Fibroblast of lung (primary cell): ENCODE measurements around the gene ZNF324B. TPM values are rescaled to one million over a fixed set of nuclear protein-coding genes. Genes with fewer than 3 reads are reported as not detected.

ENCODE experiments used
- DNase-seq, 2 donors: peaks; one replicate each; pipeline versions ENCODE4 v3.0.0 to v3.0.0-alpha.2; 2010; ENCODE audit warnings: low read depth in 2 of 2
- H2AFZ ChIP-seq: 2 replicates; pipeline ENCODE4 v1.5.1; 2012; ENCODE audit warnings: low read length, control low read depth, inconsistent platforms
- H3K27ac ChIP-seq: 2 replicates; pipeline ENCODE4 v1.5.1; 2011; ENCODE audit warnings: low read length, control low read depth; ENCODE audit not compliant: insufficient read depth
- H3K27me3 ChIP-seq: 2 replicates; pipeline ENCODE4 v1.5.1; 2011; ENCODE audit warnings: mild to moderate bottlenecking, low read length; ENCODE audit not compliant: control insufficient read depth, insufficient read depth
- H3K36me3 ChIP-seq: 2 replicates; pipeline ENCODE4 v1.5.1; 2011; ENCODE audit warnings: low read length; ENCODE audit not compliant: control insufficient read depth, insufficient read depth
- H3K4me1 ChIP-seq: 2 replicates; pipeline ENCODE4 v1.5.1; 2011; ENCODE audit warnings: low read length; ENCODE audit not compliant: control insufficient read depth, insufficient read depth; ENCODE audit errors: extremely low read depth
- H3K4me2 ChIP-seq: 2 replicates; pipeline ENCODE4 v1.5.1; 2011; ENCODE audit warnings: low read length, control low read depth; ENCODE audit not compliant: insufficient read depth; ENCODE audit errors: extremely low read depth
- H3K4me3 ChIP-seq, 4 experiments: fragments of 200-600 bp in 1 of 4; sonication (generic) in 1 of 4; replicated peaks in 1 of 4; 2 replicates each; pipeline ENCODE4 v1.5.1; 2011 to 2016; ENCODE audit warnings: low read length in 4 of 4, low read depth in 3 of 4, mild to moderate bottlenecking in 3 of 4, control low read depth in 2 of 4, inconsistent platforms in 1 of 4, mixed read lengths in 1 of 4; ENCODE audit not compliant: insufficient read depth in 1 of 4; ENCODE audit errors: control extremely low read depth in 1 of 4
- H3K79me2 ChIP-seq: 2 replicates; pipeline ENCODE4 v1.5.1; 2012; ENCODE audit warnings: mild to moderate bottlenecking, low read length, inconsistent platforms; ENCODE audit not compliant: control insufficient read depth, insufficient read depth
- H3K9ac ChIP-seq: 2 replicates; pipeline ENCODE4 v1.5.1; 2011; ENCODE audit warnings: mild to moderate bottlenecking, low read length, control low read depth; ENCODE audit not compliant: insufficient read depth
- H3K9me3 ChIP-seq: 2 replicates; pipeline ENCODE4 v1.5.1; 2012; ENCODE audit warnings: low read depth, low read length; ENCODE audit not compliant: control insufficient read depth, insufficient read depth
- H4K20me1 ChIP-seq: 2 replicates; pipeline ENCODE4 v1.5.1; 2011; ENCODE audit warnings: low read length; ENCODE audit not compliant: control insufficient read depth, insufficient read depth; ENCODE audit errors: extremely low read depth
- EZH2 ChIP-seq: IDR thresholded peaks from 2 replicates; pipeline ENCODE4 v1.5.1; 2012; ENCODE audit warnings: low read length, control low read depth, mild to moderate bottlenecking; ENCODE audit errors: missing control alignments
- polyA plus RNA-seq, 2 donors: library from polyadenylated mRNA; depleted of rRNA in 1 of 2; stranded (reverse) in 1 of 2; unstranded in 1 of 2; fragments of >200 nt; gene quantifications; 2 replicates each; pipeline ENCODE4 v1.2.1, GENCODE V29; 2011 to 2012; ENCODE audit warnings: missing spikeins in 1 of 2
- total RNA-seq: library from RNA; depleted of rRNA; stranded (reverse); fragments of >200 nt; gene quantifications from 2 replicates; pipeline ENCODE4 v1.2.1, GENCODE V29; 2014
- TF ChIP-seq, protein P1 (sequence below), 2 donors: IDR thresholded peaks in 1 of 2; conservative IDR thresholded peaks in 1 of 2; 1 replicate in 1 of 2; 2 replicates in 1 of 2; pipeline ENCODE4 v1.5.1; 2011 to 2012; ENCODE audit warnings: low read length in 2 of 2, control low read depth in 1 of 2, inconsistent platforms in 1 of 2, low read depth in 1 of 2, mild to moderate bottlenecking in 1 of 2

The ZNF324B gene
- total and polyA plus RNA-seq, 2 donors (not counting 1 experiment from before 2014, with no cell fraction given) = 2.1 to 8.9 TPM

- TF ChIP-seq, protein P1, sequence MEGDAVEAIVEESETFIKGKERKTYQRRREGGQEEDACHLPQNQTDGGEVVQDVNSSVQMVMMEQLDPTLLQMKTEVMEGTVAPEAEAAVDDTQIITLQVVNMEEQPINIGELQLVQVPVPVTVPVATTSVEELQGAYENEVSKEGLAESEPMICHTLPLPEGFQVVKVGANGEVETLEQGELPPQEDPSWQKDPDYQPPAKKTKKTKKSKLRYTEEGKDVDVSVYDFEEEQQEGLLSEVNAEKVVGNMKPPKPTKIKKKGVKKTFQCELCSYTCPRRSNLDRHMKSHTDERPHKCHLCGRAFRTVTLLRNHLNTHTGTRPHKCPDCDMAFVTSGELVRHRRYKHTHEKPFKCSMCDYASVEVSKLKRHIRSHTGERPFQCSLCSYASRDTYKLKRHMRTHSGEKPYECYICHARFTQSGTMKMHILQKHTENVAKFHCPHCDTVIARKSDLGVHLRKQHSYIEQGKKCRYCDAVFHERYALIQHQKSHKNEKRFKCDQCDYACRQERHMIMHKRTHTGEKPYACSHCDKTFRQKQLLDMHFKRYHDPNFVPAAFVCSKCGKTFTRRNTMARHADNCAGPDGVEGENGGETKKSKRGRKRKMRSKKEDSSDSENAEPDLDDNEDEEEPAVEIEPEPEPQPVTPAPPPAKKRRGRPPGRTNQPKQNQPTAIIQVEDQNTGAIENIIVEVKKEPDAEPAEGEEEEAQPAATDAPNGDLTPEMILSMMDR (conservative IDR thresholded peaks at IDR 0.05 in 1 of 2, IDR thresholded peaks at IDR 0.05 in 1 of 2; ENCODE audit: low read depth in 1 of 2, low read length in 2 of 2) = peak; percentile 43 to 47
- no peak for TF ChIP-seq EZH2
- no peaks in the 10 kb centered on the region for H3K79me2 ChIP-seq
- H4K20me1 ChIP-seq = no peaks in the 10 kb centered on the region
- peak overlapping the region; percentile 53 for H3K9ac ChIP-seq
- H3K4me2 ChIP-seq = peak overlapping the region; percentile 100
- no peaks in the 10 kb centered on the region for H3K9me3 ChIP-seq
- H2AFZ ChIP-seq = peak overlapping the region; percentile 96
- H3K4me3 ChIP-seq = peak overlapping the region; percentile 69 to 82 (median 77)
- peak overlapping the region; percentile 72 for H3K27ac ChIP-seq
- H3K4me1 ChIP-seq = peaks cover 5% of the 10 kb centered on the region
- peak; percentile 97 to 99 for DNase-seq
- no peaks in the 10 kb centered on the region for H3K36me3 ChIP-seq
- H3K27me3 ChIP-seq = no peaks in the 10 kb centered on the region
Observed at GRCh38 chr19:58499021-58499927, 47.9 kb downstream of the ZNF324B start.

DNA sequence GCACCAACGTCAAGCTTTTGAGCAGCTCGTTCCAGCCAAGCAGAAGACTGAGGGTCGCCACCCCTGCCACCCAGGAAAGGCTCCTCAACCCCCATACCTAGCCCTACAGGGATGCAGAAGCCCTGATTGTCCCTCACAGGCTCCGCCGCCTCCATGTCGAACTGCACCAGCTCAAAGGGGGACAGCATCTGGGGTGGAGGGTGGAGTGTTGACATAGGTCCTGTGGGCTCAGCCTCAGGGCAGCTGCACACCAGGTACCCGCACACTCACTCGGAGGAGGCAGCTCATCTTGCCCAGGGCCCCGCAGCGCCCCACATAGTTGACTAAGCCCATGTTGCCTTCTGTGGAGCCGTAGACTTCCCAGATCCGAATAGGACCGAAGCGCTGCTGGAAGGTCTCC is 48.8 kb downstream of the ZNF324B start:
- peak overlapping the region in 2 of 4 experiments; percentile 69 to 82 for H3K4me3 ChIP-seq
- no peak for TF ChIP-seq EZH2
- TF ChIP-seq, protein P1 (conservative IDR thresholded peaks at IDR 0.05 in 1 of 2, IDR thresholded peaks at IDR 0.05 in 1 of 2; ENCODE audit: low read depth in 1 of 2, low read length in 2 of 2) = no peak
- DNase-seq = no peak
- H2AFZ ChIP-seq = no peak overlapping the region
- H3K9me3 ChIP-seq = no peaks in the 10 kb centered on the region
- H3K27me3 ChIP-seq = no peaks in the 10 kb centered on the region
- peak overlapping the region; percentile 100 for H3K4me2 ChIP-seq
- no peak overlapping the region for H3K9ac ChIP-seq
- H3K79me2 ChIP-seq = no peaks in the 10 kb centered on the region
- no peak overlapping the region for H3K27ac ChIP-seq
- peaks cover 5% of the 10 kb centered on the region for H3K4me1 ChIP-seq
- H3K36me3 ChIP-seq = no peaks in the 10 kb centered on the region
- no peaks in the 10 kb centered on the region for H4K20me1 ChIP-seq

Other genes starting within 250 kb of the ZNF324B start
- gene ZNF544, start 222.7 kb upstream of the ZNF324B start, total RNA-seq = 34.4 and 40.8 TPM in 2 replicates
- gene ZNF544, start 222.7 kb upstream of the ZNF324B start, polyA plus RNA-seq = 17.6 and 22.0 TPM in 2 replicates
- 4.9 and 5.6 TPM in 2 replicates for gene ZNF8, start 172.7 kb upstream of the ZNF324B start, total RNA-seq
- gene ZNF8, start 172.7 kb upstream of the ZNF324B start, polyA plus RNA-seq = 2.3 and 2.6 TPM in 2 replicates
- gene ERVK3-1, start 146.2 kb upstream of the ZNF324B start, total RNA-seq = 20.0 and 25.6 TPM in 2 replicates
- gene ERVK3-1, start 146.2 kb upstream of the ZNF324B start, polyA plus RNA-seq = 36.6 and 44.7 TPM in 2 replicates
- gene ZSCAN22, start 124.6 kb upstream of the ZNF324B start, total RNA-seq = 2.3 and 3.0 TPM in 2 replicates
- 2.8 and 3.0 TPM in 2 replicates for gene ZSCAN22, start 124.6 kb upstream of the ZNF324B start, polyA plus RNA-seq
- 3.3 and 12.6 TPM in 2 replicates for gene A1BG, start 98.1 kb upstream of the ZNF324B start, total RNA-seq
- gene A1BG, start 98.1 kb upstream of the ZNF324B start, polyA plus RNA-seq = 5.0 and 8.3 TPM in 2 replicates
- 1.5 and 2.5 TPM in 2 replicates for gene ZNF497, start 88.9 kb upstream of the ZNF324B start, total RNA-seq
- gene ZNF497, start 88.9 kb upstream of the ZNF324B start, polyA plus RNA-seq = 0.03 and 0.05 TPM in 2 replicates
- 1.5 and 1.8 TPM in 2 replicates for gene ZNF837, start 70.6 kb upstream of the ZNF324B start, total RNA-seq
- gene ZNF837, start 70.6 kb upstream of the ZNF324B start, polyA plus RNA-seq = 0.18 and 0.27 TPM in 2 replicates
- gene RPS5, start 64.4 kb upstream of the ZNF324B start, total RNA-seq = 2,126 and 2,800 TPM in 2 replicates
- 1,173 and 1,532 TPM in 2 replicates for gene RPS5, start 64.4 kb upstream of the ZNF324B start, polyA plus RNA-seq
- gene RNF225, start 56.0 kb upstream of the ZNF324B start, total RNA-seq = under 0.01 TPM in 1 of 2 replicates, not detected in the other
- gene RNF225, start 56.0 kb upstream of the ZNF324B start, polyA plus RNA-seq = not detected in 2 replicates
- 16.9 and 18.8 TPM in 2 replicates for gene ZNF584, start 43.0 kb upstream of the ZNF324B start, total RNA-seq
- gene ZNF584, start 43.0 kb upstream of the ZNF324B start, polyA plus RNA-seq = 11.7 and 14.6 TPM in 2 replicates
- gene ZNF132, start 11.5 kb upstream of the ZNF324B start, total RNA-seq = 9.5 and 14.5 TPM in 2 replicates
- gene ZNF132, start 11.5 kb upstream of the ZNF324B start, polyA plus RNA-seq = 2.2 and 4.1 TPM in 2 replicates
- 11.8 and 14.2 TPM in 2 replicates for gene ZNF324, start 15.5 kb downstream of the ZNF324B start, total RNA-seq
- gene ZNF324, start 15.5 kb downstream of the ZNF324B start, polyA plus RNA-seq = 3.9 and 4.1 TPM in 2 replicates
- 8.2 and 9.4 TPM in 2 replicates for gene ZNF446, start 24.7 kb downstream of the ZNF324B start, total RNA-seq
- gene ZNF446, start 24.7 kb downstream of the ZNF324B start, polyA plus RNA-seq = 2.4 and 2.5 TPM in 2 replicates
- gene SLC27A5, start 60.4 kb downstream of the ZNF324B start, total RNA-seq = 6.7 and 10.1 TPM in 2 replicates
- 5.2 and 7.3 TPM in 2 replicates for gene SLC27A5, start 60.4 kb downstream of the ZNF324B start, polyA plus RNA-seq
- 4.9 and 5.9 TPM in 2 replicates for gene ZBTB45, start 68.2 kb downstream of the ZNF324B start, total RNA-seq
- 3.1 and 4.3 TPM in 2 replicates for gene ZBTB45, start 68.2 kb downstream of the ZNF324B start, polyA plus RNA-seq
- gene TRIM28, start 92.4 kb downstream of the ZNF324B start, total RNA-seq = 293 and 325 TPM in 2 replicates
- 160 and 273 TPM in 2 replicates for gene TRIM28, start 92.4 kb downstream of the ZNF324B start, polyA plus RNA-seq
- 146 and 167 TPM in 2 replicates for gene CHMP2A, start 103.5 kb downstream of the ZNF324B start, total RNA-seq
- 215 and 269 TPM in 2 replicates for gene CHMP2A, start 103.5 kb downstream of the ZNF324B start, polyA plus RNA-seq
- gene UBE2M, start 107.0 kb downstream of the ZNF324B start, total RNA-seq = 52.6 and 73.7 TPM in 2 replicates
- gene UBE2M, start 107.0 kb downstream of the ZNF324B start, polyA plus RNA-seq = 73.6 and 99.9 TPM in 2 replicates
- gene MZF1, start 121.7 kb downstream of the ZNF324B start, total RNA-seq = 13.9 and 14.9 TPM in 2 replicates
- 3.0 and 4.1 TPM in 2 replicates for gene MZF1, start 121.7 kb downstream of the ZNF324B start, polyA plus RNA-seq